Hepatocyte (in vitro differentiated cells): Measurements from ENCODE around the gene AKR1B15. TPM values are rescaled to one million over a fixed set of nuclear protein-coding genes. Genes with fewer than 3 reads are reported as not detected.
"Not testable (repeated sequence)": the region's sequence is repeated elsewhere in the genome, so short reads cannot be mapped to it uniquely, and the experiment has no call there.

Experiments used
- DNase-seq: peaks from one replicate; pipeline ENCODE4 v3.0.0-alpha.2; 2016; ENCODE audit warnings: low spot score
- H2AFZ ChIP-seq: fragments of 200-600 bp; sonication (generic); 2 replicates; pipeline ENCODE4 v1.6.0; 2016; ENCODE audit warnings: antibody characterized with exemption, mild to moderate bottlenecking
- H3K27ac ChIP-seq: fragments of 200-600 bp; sonication (generic); 2 replicates; pipeline ENCODE4 v1.5.1; 2016; ENCODE audit warnings: mild to moderate bottlenecking
- H3K27me3 ChIP-seq: fragments of 200-600 bp; sonication (generic); 2 replicates; pipeline ENCODE4 v1.6.1; 2016
- H3K36me3 ChIP-seq: fragments of 200-600 bp; sonication (generic); replicated peaks from 2 replicates; pipeline ENCODE4 v1.5.1; 2016; ENCODE audit warnings: low read depth; ENCODE audit not compliant: insufficient read depth
- H3K4me1 ChIP-seq: fragments of 200-600 bp; sonication (generic); 2 replicates; pipeline ENCODE4 v1.5.1; 2016; ENCODE audit warnings: mild to moderate bottlenecking, moderate library complexity; ENCODE audit not compliant: insufficient read depth
- H3K4me2 ChIP-seq: fragments of 200-600 bp; sonication (generic); 2 replicates; pipeline ENCODE4 v1.6.0; 2016
- H3K4me3 ChIP-seq: fragments of 200-600 bp; sonication (generic); 2 replicates; pipeline ENCODE4 v1.5.1; 2016; ENCODE audit warnings: mild to moderate bottlenecking
- H3K79me2 ChIP-seq: fragments of 200-600 bp; sonication (generic); 2 replicates; pipeline ENCODE4 v1.6.0; 2017; ENCODE audit warnings: mild to moderate bottlenecking
- H3K9me2 ChIP-seq: fragments of 200-600 bp; sonication (generic); replicated peaks from 2 replicates; pipeline ENCODE4 v1.6.0; 2017; ENCODE audit warnings: mild to moderate bottlenecking; ENCODE audit not compliant: insufficient read depth
- H3K9me3 ChIP-seq: fragments of 200-600 bp; sonication (generic); 2 replicates; pipeline ENCODE4 v1.5.1; 2016; ENCODE audit warnings: low read depth, mild to moderate bottlenecking
- H4K20me1 ChIP-seq: fragments of 200-600 bp; sonication (generic); 2 replicates; pipeline ENCODE4 v1.6.0; 2016; ENCODE audit warnings: mild to moderate bottlenecking; ENCODE audit not compliant: insufficient read depth, poor library complexity, severe bottlenecking
- EZH2 ChIP-seq: fragments of 200-600 bp; sonication (generic); IDR thresholded peaks from 2 replicates; pipeline ENCODE4 v1.6.1; 2016; ENCODE audit warnings: antibody characterized with exemption, mild to moderate bottlenecking, borderline replicate concordance
- EZH2phosphoT487 ChIP-seq: fragments of 200-600 bp; sonication (generic); IDR thresholded peaks from one replicate; pipeline ENCODE4 v1.6.1; 2018; ENCODE audit warnings: antibody characterized with exemption, mild to moderate bottlenecking, low read depth, moderate library complexity; ENCODE audit not compliant: unreplicated experiment, severe bottlenecking
- WGBS: methylation state at CpG from one replicate; pipeline ENCODE4 v1.1.6; 2016; ENCODE audit warnings: low lambda C conversion rate; ENCODE audit errors: missing lambda C conversion rate; 5-methylcytosine and 5-hydroxymethylcytosine counted together
- polyA plus RNA-seq: library from polyadenylated mRNA; unstranded; fragments of >200 nt; fragmentation: Nextera tagmentation; extraction: Ambion mirVana; gene quantifications from 2 replicates; pipeline ENCODE4 v1.2.1, GENCODE V29; 2016
- total RNA-seq: library from RNA; depleted of rRNA; stranded (reverse); fragments of >200 nt; gene quantifications from 2 replicates; pipeline ENCODE4 v1.2.3, GENCODE V29; 2014
- TF ChIP-seq, protein P1 (sequence below): fragments of 200-600 bp; sonication (generic); IDR thresholded peaks from 2 replicates; pipeline ENCODE4 v1.5.1; 2016; ENCODE audit warnings: antibody characterized with exemption, mild to moderate bottlenecking; ENCODE audit not compliant: poor library complexity

AKR1B15 gene
- total and polyA plus RNA-seq, 2 experiments from 2014 or later, result 6.3 to 13.7 TPM

- no peaks in the 10 kb centered on the region for H3K79me2 ChIP-seq
- no peak overlapping the region for H3K4me3 ChIP-seq
- no peak overlapping the region for H3K27ac ChIP-seq
- peak overlapping the region; percentile 29 for H3K4me2 ChIP-seq
- no peaks in the 10 kb centered on the region for H3K27me3 ChIP-seq
- no peaks in the 10 kb centered on the region for H3K36me3 ChIP-seq
- no peaks in the 10 kb centered on the region for H3K9me3 ChIP-seq
- TF ChIP-seq, protein P1, sequence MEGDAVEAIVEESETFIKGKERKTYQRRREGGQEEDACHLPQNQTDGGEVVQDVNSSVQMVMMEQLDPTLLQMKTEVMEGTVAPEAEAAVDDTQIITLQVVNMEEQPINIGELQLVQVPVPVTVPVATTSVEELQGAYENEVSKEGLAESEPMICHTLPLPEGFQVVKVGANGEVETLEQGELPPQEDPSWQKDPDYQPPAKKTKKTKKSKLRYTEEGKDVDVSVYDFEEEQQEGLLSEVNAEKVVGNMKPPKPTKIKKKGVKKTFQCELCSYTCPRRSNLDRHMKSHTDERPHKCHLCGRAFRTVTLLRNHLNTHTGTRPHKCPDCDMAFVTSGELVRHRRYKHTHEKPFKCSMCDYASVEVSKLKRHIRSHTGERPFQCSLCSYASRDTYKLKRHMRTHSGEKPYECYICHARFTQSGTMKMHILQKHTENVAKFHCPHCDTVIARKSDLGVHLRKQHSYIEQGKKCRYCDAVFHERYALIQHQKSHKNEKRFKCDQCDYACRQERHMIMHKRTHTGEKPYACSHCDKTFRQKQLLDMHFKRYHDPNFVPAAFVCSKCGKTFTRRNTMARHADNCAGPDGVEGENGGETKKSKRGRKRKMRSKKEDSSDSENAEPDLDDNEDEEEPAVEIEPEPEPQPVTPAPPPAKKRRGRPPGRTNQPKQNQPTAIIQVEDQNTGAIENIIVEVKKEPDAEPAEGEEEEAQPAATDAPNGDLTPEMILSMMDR, result no peak
- TF ChIP-seq EZH2, result no peak
- TF ChIP-seq EZH2phosphoT487, result no peak
- H3K9me2 ChIP-seq, result no peaks in the 10 kb centered on the region
- 29% methylated on average over 6 of the region's 6 CpGs for WGBS
- H4K20me1 ChIP-seq, result no peaks in the 10 kb centered on the region
- H2AFZ ChIP-seq, result no peak overlapping the region
- no peaks in the 10 kb centered on the region for H3K4me1 ChIP-seq
- no peak for DNase-seq
These were observed 8.5 kb downstream of the AKR1B15 start for GRCh38 chr7:134557391-134557790.

DNA sequence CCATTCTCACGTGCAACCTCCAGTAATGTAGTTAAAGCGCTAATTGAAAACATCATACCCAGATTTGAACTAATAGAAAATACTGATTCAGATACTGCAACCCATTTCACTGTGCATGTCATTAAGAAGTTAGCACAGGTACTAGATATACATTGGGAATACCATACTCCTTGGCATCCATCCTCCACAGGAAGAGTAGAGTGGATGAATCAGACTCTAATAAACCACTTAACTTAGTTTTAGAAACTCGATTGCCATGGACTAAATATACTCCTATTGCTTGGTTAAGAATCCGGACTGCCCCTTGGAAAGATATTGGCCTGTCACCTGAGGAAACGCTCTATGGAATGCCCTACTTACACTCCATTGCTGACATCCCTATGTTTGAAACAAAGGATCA is 9.5 kb downstream of the AKR1B15 start:
- H4K20me1 ChIP-seq, result no peaks in the 10 kb centered on the region
- TF ChIP-seq EZH2, result no peak
- TF ChIP-seq, protein P1, result no peak
- H3K36me3 ChIP-seq, result no peaks in the 10 kb centered on the region
- no peaks in the 10 kb centered on the region for H3K9me2 ChIP-seq
- DNase-seq, result no peak
- no peak overlapping the region for H2AFZ ChIP-seq
- no peaks in the 10 kb centered on the region for H3K27me3 ChIP-seq
- no peaks in the 10 kb centered on the region for H3K79me2 ChIP-seq
- no peak overlapping the region for H3K27ac ChIP-seq
- WGBS, result 91% methylated on average over 5 of the region's 5 CpGs
- no peaks in the 10 kb centered on the region for H3K9me3 ChIP-seq
- no peaks in the 10 kb centered on the region for H3K4me1 ChIP-seq
- no peak overlapping the region for H3K4me3 ChIP-seq
- no peak overlapping the region for H3K4me2 ChIP-seq

GRCh38 chr7:134561616-134562015 is 12.7 kb downstream of the AKR1B15 start:
- H3K9me3 ChIP-seq, H3K36me3 ChIP-seq, H3K27me3 ChIP-seq, DNase-seq, H3K4me3 ChIP-seq, H3K4me1 ChIP-seq, H3K4me2 ChIP-seq, H3K9me2 ChIP-seq, H3K79me2 ChIP-seq, H2AFZ ChIP-seq, H4K20me1 ChIP-seq: not testable (repeated sequence)
- peak overlapping the region; percentile 55 for H3K27ac ChIP-seq
- WGBS, result 79% methylated on average over 5 of the region's 5 CpGs

- WGBS, result 89% methylated on average over 6 of the region's 6 CpGs
- H3K4me2 ChIP-seq, result no peak overlapping the region
- H3K9me2 ChIP-seq, result no peaks in the 10 kb centered on the region
- no peaks in the 10 kb centered on the region for H3K4me1 ChIP-seq
- peak overlapping the region; percentile 55 for H3K27ac ChIP-seq
- H3K79me2 ChIP-seq, result no peaks in the 10 kb centered on the region
- H3K36me3 ChIP-seq, result no peaks in the 10 kb centered on the region
- no peak for DNase-seq
- H3K4me3 ChIP-seq, result no peak overlapping the region
- TF ChIP-seq EZH2phosphoT487 (no peak), EZH2 (no peak)
- TF ChIP-seq, protein P1, result no peak
- H3K9me3 ChIP-seq, result no peaks in the 10 kb centered on the region
- H4K20me1 ChIP-seq, result no peaks in the 10 kb centered on the region
- H2AFZ ChIP-seq, result no peak overlapping the region
- no peaks in the 10 kb centered on the region for H3K27me3 ChIP-seq
These were observed 13.2 kb downstream of the AKR1B15 start for GRCh38 chr7:134562136-134562535.

- WGBS, result 83% methylated on average over 2 of the region's 2 CpGs
These were observed 14.5 kb downstream of the AKR1B15 start for GRCh38 chr7:134563398-134563749.

More at GRCh38 chr7:134563398-134563749, 14.5 kb downstream of the AKR1B15 start:
- not testable (repeated sequence) for H2AFZ ChIP-seq, H3K79me2 ChIP-seq, H3K27me3 ChIP-seq, H3K4me1 ChIP-seq, H3K4me3 ChIP-seq, H3K4me2 ChIP-seq, H4K20me1 ChIP-seq, H3K36me3 ChIP-seq, DNase-seq, H3K9me2 ChIP-seq, H3K9me3 ChIP-seq
- H3K27ac ChIP-seq, result peak overlapping the region; percentile 63
